ENCODE results near the gene NEK11. TPM values are rescaled to one million over a fixed set of nuclear protein-coding genes. Genes with fewer than 3 reads are reported as not detected.

The NEK11 gene
- total RNA-seq, 1 experiment from 2014 or later: 5.0 TPM

DNA sequence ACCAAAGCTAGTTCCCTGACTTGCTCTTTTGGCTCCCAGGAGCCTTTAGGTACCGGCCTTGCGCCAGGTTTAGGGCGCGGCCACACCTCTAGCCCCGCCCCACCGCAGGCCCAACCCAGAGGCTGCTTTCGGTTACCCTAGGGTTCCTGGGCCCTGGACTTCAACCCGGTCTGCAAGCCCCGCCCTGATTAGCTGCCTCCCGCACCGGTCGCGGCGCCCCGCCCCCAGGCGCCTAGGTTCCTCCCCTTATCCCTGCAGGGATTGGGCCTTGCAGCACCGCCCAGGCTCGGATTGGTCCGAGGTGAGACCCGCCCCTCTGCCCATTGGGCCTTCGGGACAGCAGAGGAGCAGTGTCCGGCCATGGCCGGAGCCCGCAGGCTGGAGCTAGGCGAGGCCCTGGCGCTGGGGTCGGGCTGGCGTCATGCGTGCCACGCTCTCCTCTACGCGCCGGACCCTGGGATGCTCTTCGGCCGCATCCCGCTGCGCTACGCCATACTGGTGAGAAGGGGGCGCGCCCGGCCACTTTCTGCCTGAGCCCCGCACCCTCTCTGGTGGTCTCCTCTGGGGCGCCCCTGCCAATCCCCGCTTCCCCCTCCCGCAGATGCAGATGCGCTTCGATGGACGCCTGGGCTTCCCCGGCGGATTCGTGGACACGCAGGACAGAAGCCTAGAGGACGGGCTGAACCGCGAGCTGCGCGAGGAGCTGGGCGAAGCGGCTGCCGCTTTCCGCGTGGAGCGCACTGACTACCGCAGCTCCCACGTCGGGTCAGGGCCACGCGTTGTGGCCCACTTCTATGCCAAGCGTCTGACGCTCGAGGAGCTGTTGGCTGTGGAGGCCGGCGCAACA is 355.0 kb downstream of the NEK11 start, which contains the start of gene NUDT16:
TSS of gene NUDT16 (plus strand) at position 330 of the 847 bp plus-strand sequence. CDS start at position 361, 31 bp downstream.
- POLR2A ChIA-PET (ENCODE audit: low non-redundant PET): no interaction called here
- BruUV-seq (replicated peaks): no TSS peak

DNA sequence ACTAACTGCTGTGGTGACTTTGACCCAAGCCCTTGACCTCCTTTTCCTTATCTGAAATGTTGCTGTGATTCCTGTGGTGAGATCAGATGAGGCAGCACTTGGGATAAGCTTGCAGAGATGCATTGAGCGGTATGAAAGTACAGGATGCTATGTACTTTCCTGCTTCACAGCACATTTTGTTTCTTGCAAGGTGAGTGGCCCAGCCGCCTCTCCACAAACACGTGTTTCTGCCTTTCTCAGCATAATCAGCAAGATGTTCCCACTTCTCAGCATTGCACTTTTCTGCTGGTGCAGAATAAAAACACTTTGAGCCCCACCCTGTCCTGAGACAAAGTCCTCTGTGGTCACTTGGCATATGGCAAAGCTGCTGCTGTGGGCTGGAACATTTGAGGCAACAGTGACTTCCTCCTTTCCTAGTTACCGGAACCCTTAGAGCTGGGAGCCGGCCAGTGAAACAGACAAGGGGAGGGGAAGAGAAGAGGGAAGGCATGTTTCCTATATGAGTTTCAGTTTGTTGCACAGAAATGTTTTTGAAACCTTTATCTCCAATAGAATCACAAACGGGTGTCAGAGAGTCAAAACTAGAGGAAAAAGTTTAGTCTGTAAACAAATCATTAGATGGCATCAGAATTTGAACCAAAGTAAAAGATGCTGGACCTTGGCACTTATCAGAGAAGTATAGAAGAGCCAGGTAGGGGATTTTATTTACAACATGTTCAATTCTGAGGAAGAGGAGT is 359.9 kb downstream of the NEK11 start:
- H3K36me3 ChIP-seq (ENCODE audit: insufficient read depth, low read length, poor library complexity, severe bottlenecking): no peaks in the 10 kb centered on the region
- no peak overlapping the region for H3K27ac ChIP-seq (ENCODE audit: low read depth, low read length, poor library complexity, severe bottlenecking)
- POLR2A ChIA-PET (ENCODE audit: low non-redundant PET): no interaction called here
- no TSS peak for BruUV-seq (replicated peaks)
- TF ChIP-seq EZH2 (IDR thresholded peaks at IDR 0.05; ENCODE audit: borderline replicate concordance, low read depth, low read length, poor library complexity, severe bottlenecking): no peak
- TF ChIP-seq, protein P1, sequence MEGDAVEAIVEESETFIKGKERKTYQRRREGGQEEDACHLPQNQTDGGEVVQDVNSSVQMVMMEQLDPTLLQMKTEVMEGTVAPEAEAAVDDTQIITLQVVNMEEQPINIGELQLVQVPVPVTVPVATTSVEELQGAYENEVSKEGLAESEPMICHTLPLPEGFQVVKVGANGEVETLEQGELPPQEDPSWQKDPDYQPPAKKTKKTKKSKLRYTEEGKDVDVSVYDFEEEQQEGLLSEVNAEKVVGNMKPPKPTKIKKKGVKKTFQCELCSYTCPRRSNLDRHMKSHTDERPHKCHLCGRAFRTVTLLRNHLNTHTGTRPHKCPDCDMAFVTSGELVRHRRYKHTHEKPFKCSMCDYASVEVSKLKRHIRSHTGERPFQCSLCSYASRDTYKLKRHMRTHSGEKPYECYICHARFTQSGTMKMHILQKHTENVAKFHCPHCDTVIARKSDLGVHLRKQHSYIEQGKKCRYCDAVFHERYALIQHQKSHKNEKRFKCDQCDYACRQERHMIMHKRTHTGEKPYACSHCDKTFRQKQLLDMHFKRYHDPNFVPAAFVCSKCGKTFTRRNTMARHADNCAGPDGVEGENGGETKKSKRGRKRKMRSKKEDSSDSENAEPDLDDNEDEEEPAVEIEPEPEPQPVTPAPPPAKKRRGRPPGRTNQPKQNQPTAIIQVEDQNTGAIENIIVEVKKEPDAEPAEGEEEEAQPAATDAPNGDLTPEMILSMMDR (conservative IDR thresholded peaks at IDR 0.05; ENCODE audit: low read depth, low read length): no peak
- peaks cover 9% of the 10 kb centered on the region for H3K27me3 ChIP-seq (replicated peaks; ENCODE audit: insufficient read depth, low read depth, low read length, poor library complexity)
- H3K9me3 ChIP-seq (ENCODE audit: low read depth, low read length, poor library complexity, severe bottlenecking): no peaks in the 10 kb centered on the region
- CTCF ChIA-PET: no interaction called here
- no peak overlapping the region for H3K4me3 ChIP-seq (ENCODE audit: low read depth, low read length, poor library complexity, severe bottlenecking)
- intact Hi-C loops (cut with micrococcal nuclease; ENCODE audit: unreplicated experiment): no loop called here
- H3K4me1 ChIP-seq (ENCODE audit: insufficient read depth, low read length, poor library complexity, severe bottlenecking): no peaks in the 10 kb centered on the region
- DNase-seq (ENCODE audit: low spot score): no peak

More for the DNA sequence above, 355.0 kb downstream of the NEK11 start, which contains the start of gene NUDT16:
- intact Hi-C loops (cut with micrococcal nuclease; ENCODE audit: unreplicated experiment): no loop called here
- Histone ChIP-seq H3K36me3 (ENCODE audit: insufficient read depth, low read length, poor library complexity, severe bottlenecking) (no peaks in the 10 kb centered on the region), H3K27ac (ENCODE audit: low read depth, low read length, poor library complexity, severe bottlenecking) (no peak within 1 kb of the TSS), H3K9me3 (ENCODE audit: low read depth, low read length, poor library complexity, severe bottlenecking) (no peaks in the 10 kb centered on the region), H3K4me3 (ENCODE audit: low read depth, low read length, poor library complexity, severe bottlenecking) (peak within 1 kb of the TSS; percentile 34), H3K4me1 (ENCODE audit: insufficient read depth, low read length, poor library complexity, severe bottlenecking) (no peaks in the 10 kb centered on the region), H3K27me3 (replicated peaks; ENCODE audit: insufficient read depth, low read depth, low read length, poor library complexity) (peaks cover 9% of the 10 kb centered on the region)
- no peak for TF ChIP-seq EZH2 (IDR thresholded peaks at IDR 0.05; ENCODE audit: borderline replicate concordance, low read depth, low read length, poor library complexity, severe bottlenecking)
- TF ChIP-seq, protein P1 (conservative IDR thresholded peaks at IDR 0.05; ENCODE audit: low read depth, low read length): no peak
- CTCF ChIA-PET: no interaction called here
- DNase-seq (ENCODE audit: low spot score): peak; percentile 51

DNA sequence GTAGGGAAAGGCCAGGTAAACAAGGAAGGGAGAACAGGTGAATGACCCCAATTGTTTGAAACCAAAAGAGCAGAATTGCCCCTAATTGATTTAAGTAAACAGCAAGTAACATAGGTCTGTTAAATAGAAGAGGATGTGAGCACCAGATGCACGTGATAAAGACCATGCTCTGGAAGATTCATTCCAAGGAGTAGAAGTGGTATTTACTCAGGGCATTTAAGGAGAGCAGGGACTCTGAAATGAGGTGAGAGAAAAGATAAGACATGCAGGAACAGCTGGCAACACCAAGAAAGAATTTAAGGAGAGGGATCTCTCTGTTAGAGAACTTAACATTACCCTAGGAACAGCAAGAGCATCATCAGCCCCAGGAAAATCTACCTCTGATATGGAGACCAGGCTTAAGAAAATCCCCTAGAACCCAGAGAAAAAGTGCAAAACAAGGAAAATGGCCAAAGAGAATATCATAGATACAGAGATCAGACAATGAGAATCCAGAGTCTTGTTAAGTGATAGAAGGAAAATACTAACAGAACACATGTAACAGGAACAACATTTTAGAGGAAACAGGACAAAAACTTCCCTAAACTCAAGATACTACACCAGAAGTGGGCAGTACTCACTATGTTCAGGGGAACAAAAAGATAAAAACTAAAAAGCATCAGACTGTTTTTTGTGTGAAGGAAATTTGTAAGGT is 361.3 kb downstream of the NEK11 start:
- Histone ChIP-seq H3K27ac (ENCODE audit: low read depth, low read length, poor library complexity, severe bottlenecking) (no peak overlapping the region), H3K27me3 (replicated peaks; ENCODE audit: insufficient read depth, low read depth, low read length, poor library complexity) (no peaks in the 10 kb centered on the region), H3K9me3 (ENCODE audit: low read depth, low read length, poor library complexity, severe bottlenecking) (no peaks in the 10 kb centered on the region), H3K4me3 (ENCODE audit: low read depth, low read length, poor library complexity, severe bottlenecking) (no peak overlapping the region), H3K4me1 (ENCODE audit: insufficient read depth, low read length, poor library complexity, severe bottlenecking) (no peaks in the 10 kb centered on the region), H3K36me3 (ENCODE audit: insufficient read depth, low read length, poor library complexity, severe bottlenecking) (no peaks in the 10 kb centered on the region)
- intact Hi-C loops (cut with micrococcal nuclease; ENCODE audit: unreplicated experiment): no loop called here
- ChIA-PET POLR2A (ENCODE audit: low non-redundant PET) (no interaction called here), CTCF (no interaction called here)
- TF ChIP-seq, protein P1 (conservative IDR thresholded peaks at IDR 0.05; ENCODE audit: low read depth, low read length): no peak
- TF ChIP-seq EZH2 (IDR thresholded peaks at IDR 0.05; ENCODE audit: borderline replicate concordance, low read depth, low read length, poor library complexity, severe bottlenecking): no peak
- no TSS peak for BruUV-seq (replicated peaks)
- DNase-seq (ENCODE audit: low spot score): no peak

All from A673 (cell line).